ENCODE results near the gene SH3PXD2A. TPM values are rescaled to one million over a fixed set of nuclear protein-coding genes. Genes with fewer than 3 reads are reported as not detected.
A peak's percentile ranks its signal among the peaks of the same experiment; 100 is the strongest.

SH3PXD2A gene
- total and polyA plus RNA-seq, 3 experiments from 2014 or later, result 0.48 to 8.0 (median 7.7) TPM

GRCh38 chr10:103768345-103768744 lies 87.0 kb downstream of the SH3PXD2A start:
- H3K9me3 ChIP-seq (ENCODE audit: low read length), result no peaks in the 10 kb centered on the region
- H3K9me3 Mint-ChIP-seq, result no peaks in the 10 kb centered on the region
- CTCF ChIA-PET, result no interaction called here
- no peak overlapping the region for H3K4me3 Mint-ChIP-seq
- H3K4me1 ChIP-seq (ENCODE audit: insufficient read depth, low read length), result peaks cover 54% of the 10 kb centered on the region
- no peaks in the 10 kb centered on the region for H3K36me3 ChIP-seq (ENCODE audit: insufficient read depth, low read length)
- POLR2A ChIA-PET, result no interaction called here
- H3K27me3 Mint-ChIP-seq, result peaks cover 0 to 1% of the 10 kb centered on the region in 2 donors
- no peaks in the 10 kb centered on the region for H3K27me3 ChIP-seq (ENCODE audit: insufficient read depth, low read length, poor library complexity, severe bottlenecking)
- H3K27ac ChIP-seq (ENCODE audit: low read depth, low read length), result no peak overlapping the region
- H3K4me1 Mint-ChIP-seq, result peaks cover 45 to 64% (median 58%) of the 10 kb centered on the region in 3 donors
- H3K4me3 ChIP-seq (ENCODE audit: low read length), result no peak overlapping the region
- peak overlapping the region in 1 of 8 donors; percentile 47 for H3K27ac Mint-ChIP-seq
- peaks cover 0 to 2% (median 0%) of the 10 kb centered on the region in 3 donors for H3K36me3 Mint-ChIP-seq
- DNase-seq, result no peak

- H3K4me1 ChIP-seq (ENCODE audit: insufficient read depth, low read length), result peaks cover 56% of the 10 kb centered on the region
- H3K9me3 ChIP-seq (ENCODE audit: low read length), result no peaks in the 10 kb centered on the region
- Mint-ChIP-seq H3K9me3 (no peaks in the 10 kb centered on the region), H3K36me3 (peaks cover 0 to 2% (median 0%) of the 10 kb centered on the region in 3 donors), H3K4me1 (peaks cover 48 to 69% (median 62%) of the 10 kb centered on the region in 3 donors), H3K4me3 (no peak overlapping the region), H3K27me3 (peaks cover 0 to 1% of the 10 kb centered on the region in 2 donors), H3K27ac (peak overlapping the region in 2 of 8 donors; percentile 6 to 51)
- H3K27ac ChIP-seq (ENCODE audit: low read depth, low read length), result no peak overlapping the region
- H3K27me3 ChIP-seq (ENCODE audit: insufficient read depth, low read length, poor library complexity, severe bottlenecking), result no peaks in the 10 kb centered on the region
- no peak overlapping the region for H3K4me3 ChIP-seq (ENCODE audit: low read length)
- CTCF ChIA-PET, result no interaction called here
- no peaks in the 10 kb centered on the region for H3K36me3 ChIP-seq (ENCODE audit: insufficient read depth, low read length)
- DNase-seq, result no peak
- POLR2A ChIA-PET, result no interaction called here
These were observed 87.6 kb downstream of the SH3PXD2A start for GRCh38 chr10:103767756-103768155.

- DNase-seq, result no peak
- Mint-ChIP-seq H3K27me3 (peaks cover 0 to 1% of the 10 kb centered on the region in 2 donors), H3K9me3 (no peaks in the 10 kb centered on the region), H3K4me1 (peaks cover 42 to 62% (median 56%) of the 10 kb centered on the region in 3 donors), H3K36me3 (no peaks in the 10 kb centered on the region), H3K4me3 (no peak overlapping the region), H3K27ac (peak overlapping the region in 3 of 8 donors; percentile 29 to 75 (median 60))
- Histone ChIP-seq H3K4me1 (ENCODE audit: insufficient read depth, low read length) (peaks cover 56% of the 10 kb centered on the region), H3K36me3 (ENCODE audit: insufficient read depth, low read length) (no peaks in the 10 kb centered on the region), H3K27ac (ENCODE audit: low read depth, low read length) (no peak overlapping the region), H3K27me3 (ENCODE audit: insufficient read depth, low read length, poor library complexity, severe bottlenecking) (no peaks in the 10 kb centered on the region), H3K4me3 (ENCODE audit: low read length) (no peak overlapping the region), H3K9me3 (ENCODE audit: low read length) (no peaks in the 10 kb centered on the region)
- ChIA-PET POLR2A (interaction anchor here (0.5 kb wide), 1 partner anchor 10 kb away, joined by 4 read pairs; no protein-coding TSS in a partner anchor), CTCF (interaction anchor here (0.7 to 1.7 kb wide), 3 partner anchors 12 to 42 kb away, joined by 3 to 4 read pairs (median 4); no protein-coding TSS in a partner anchor)
These were observed 88.4 kb downstream of the SH3PXD2A start for GRCh38 chr10:103766751-103767505.

DNA sequence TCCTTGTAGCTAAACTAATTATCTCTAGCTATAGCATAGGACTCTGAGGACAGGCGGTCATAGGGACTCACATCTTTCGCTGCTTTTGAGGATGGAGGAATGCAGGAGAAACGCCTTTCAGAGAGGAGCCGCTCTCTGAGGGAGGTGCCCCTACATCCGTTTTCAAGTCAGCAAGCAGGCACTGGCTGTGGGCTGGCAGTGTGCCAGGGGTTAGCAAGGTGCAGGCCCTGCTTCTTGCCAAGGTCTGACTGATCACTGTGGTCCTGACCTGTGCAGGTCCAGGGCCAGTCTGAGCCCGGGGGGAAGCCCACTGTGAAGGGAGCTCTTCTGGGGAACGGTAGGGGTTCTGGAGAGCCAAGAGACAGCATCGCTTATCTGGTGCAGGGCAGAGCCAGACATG lies 89.4 kb downstream of the SH3PXD2A start:
- Mint-ChIP-seq H3K27ac (peak overlapping the region in 6 of 8 donors; percentile 43 to 88 (median 74)), H3K9me3 (no peaks in the 10 kb centered on the region), H3K27me3 (peaks cover 0 to 1% of the 10 kb centered on the region in 2 donors), H3K36me3 (no peaks in the 10 kb centered on the region), H3K4me3 (peak overlapping the region in 6 of 7 donors; percentile 59 to 87 (median 70)), H3K4me1 (peaks cover 38 to 54% (median 48%) of the 10 kb centered on the region in 3 donors)
- Histone ChIP-seq H3K27ac (ENCODE audit: low read depth, low read length) (no peak overlapping the region), H3K4me3 (ENCODE audit: low read length) (peak overlapping the region; percentile 3), H3K4me1 (ENCODE audit: insufficient read depth, low read length) (peaks cover 48% of the 10 kb centered on the region), H3K27me3 (ENCODE audit: insufficient read depth, low read length, poor library complexity, severe bottlenecking) (no peaks in the 10 kb centered on the region), H3K9me3 (ENCODE audit: low read length) (no peaks in the 10 kb centered on the region), H3K36me3 (ENCODE audit: insufficient read depth, low read length) (no peaks in the 10 kb centered on the region)
- DNase-seq, result peak; percentile 66 to 86 (median 75)
- CTCF ChIA-PET, result interaction anchor here (1.1 to 1.7 kb wide), 3 partner anchors 13 to 42 kb away, joined by 3 to 4 read pairs (median 3); no protein-coding TSS in a partner anchor
- POLR2A ChIA-PET, result interaction anchor here (0.5 to 1.0 kb wide), 3 partner anchors 11 to 145 kb away, joined by 3 to 5 read pairs (median 4); no protein-coding TSS in a partner anchor

GRCh38 chr10:103765168-103765567 lies 90.2 kb downstream of the SH3PXD2A start:
- Mint-ChIP-seq H3K9me3 (no peaks in the 10 kb centered on the region), H3K27me3 (peaks cover 0 to 1% of the 10 kb centered on the region in 2 donors), H3K27ac (peak overlapping the region in 5 of 8 donors; percentile 6 to 89 (median 73)), H3K4me1 (peaks cover 38 to 53% (median 48%) of the 10 kb centered on the region in 3 donors), H3K4me3 (peak overlapping the region in 6 of 7 donors; percentile 59 to 87 (median 70)), H3K36me3 (no peaks in the 10 kb centered on the region)
- no peaks in the 10 kb centered on the region for H3K27me3 ChIP-seq (ENCODE audit: insufficient read depth, low read length, poor library complexity, severe bottlenecking)
- ChIA-PET CTCF (interaction anchor here (1.1 to 2.0 kb wide), 3 partner anchors 12 to 35 kb away, joined by 3 to 5 read pairs (median 3); no protein-coding TSS in a partner anchor), POLR2A (interaction anchor here (1.0 kb wide), 1 partner anchor 17 kb away, joined by 5 read pairs; no protein-coding TSS in a partner anchor)
- peaks cover 48% of the 10 kb centered on the region for H3K4me1 ChIP-seq (ENCODE audit: insufficient read depth, low read length)
- H3K27ac ChIP-seq (ENCODE audit: low read depth, low read length), result no peak overlapping the region
- no peaks in the 10 kb centered on the region for H3K36me3 ChIP-seq (ENCODE audit: insufficient read depth, low read length)
- peak in 1 of 5 donors; percentile 9 for DNase-seq
- peak overlapping the region; percentile 3 for H3K4me3 ChIP-seq (ENCODE audit: low read length)
- H3K9me3 ChIP-seq (ENCODE audit: low read length), result no peaks in the 10 kb centered on the region

GRCh38 chr10:103764296-103765088 lies 90.9 kb downstream of the SH3PXD2A start:
- POLR2A ChIA-PET, result interaction anchor here (0.6 to 1.5 kb wide), 2 partner anchors 8 to 356 kb away, joined by 5 read pairs; no protein-coding TSS in a partner anchor
- no peaks in the 10 kb centered on the region for H3K9me3 ChIP-seq (ENCODE audit: low read length)
- no peaks in the 10 kb centered on the region for H3K36me3 ChIP-seq (ENCODE audit: insufficient read depth, low read length)
- Mint-ChIP-seq H3K9me3 (no peaks in the 10 kb centered on the region), H3K4me3 (peak overlapping the region in 6 of 7 donors; percentile 71 to 85 (median 74)), H3K36me3 (no peaks in the 10 kb centered on the region), H3K4me1 (peaks cover 38 to 56% (median 51%) of the 10 kb centered on the region in 3 donors), H3K27ac (peak overlapping the region in 6 of 8 donors; percentile 1 to 83 (median 74)), H3K27me3 (peaks cover 0 to 1% of the 10 kb centered on the region in 2 donors)
- peak overlapping the region; percentile 40 for H3K4me3 ChIP-seq (ENCODE audit: low read length)
- no peaks in the 10 kb centered on the region for H3K27me3 ChIP-seq (ENCODE audit: insufficient read depth, low read length, poor library complexity, severe bottlenecking)
- no peak overlapping the region for H3K27ac ChIP-seq (ENCODE audit: low read depth, low read length)
- no peak for DNase-seq
- H3K4me1 ChIP-seq (ENCODE audit: insufficient read depth, low read length), result peaks cover 55% of the 10 kb centered on the region
- CTCF ChIA-PET, result interaction anchor here (1.2 to 2.0 kb wide), 3 partner anchors 12 to 34 kb away, joined by 3 to 5 read pairs (median 5); no protein-coding TSS in a partner anchor

GRCh38 chr10:103763374-103764202 lies 91.8 kb downstream of the SH3PXD2A start:
- Histone ChIP-seq H3K36me3 (ENCODE audit: insufficient read depth, low read length) (no peaks in the 10 kb centered on the region), H3K27me3 (ENCODE audit: insufficient read depth, low read length, poor library complexity, severe bottlenecking) (no peaks in the 10 kb centered on the region), H3K27ac (ENCODE audit: low read depth, low read length) (no peak overlapping the region), H3K4me3 (ENCODE audit: low read length) (peak overlapping the region; percentile 40), H3K9me3 (ENCODE audit: low read length) (no peaks in the 10 kb centered on the region), H3K4me1 (ENCODE audit: insufficient read depth, low read length) (peaks cover 64% of the 10 kb centered on the region)
- H3K9me3 Mint-ChIP-seq, result no peaks in the 10 kb centered on the region
- H3K4me3 Mint-ChIP-seq, result peak overlapping the region in 6 of 7 donors; percentile 71 to 85 (median 74)
- no peak for DNase-seq
- peaks cover 0 to 1% of the 10 kb centered on the region in 2 donors for H3K27me3 Mint-ChIP-seq
- no peaks in the 10 kb centered on the region for H3K36me3 Mint-ChIP-seq
- CTCF ChIA-PET, result interaction anchor here (1.4 to 2.0 kb wide), 2 partner anchors 11 to 12 kb away, joined by 5 read pairs; no protein-coding TSS in a partner anchor
- peaks cover 45 to 58% (median 55%) of the 10 kb centered on the region in 3 donors for H3K4me1 Mint-ChIP-seq
- POLR2A ChIA-PET, result interaction anchor here (1.5 kb wide), 1 partner anchor 9 kb away, joined by 5 read pairs; no protein-coding TSS in a partner anchor
- H3K27ac Mint-ChIP-seq, result peak overlapping the region in 5 of 8 donors; percentile 62 to 83 (median 76)

Data from CD8-positive, alpha-beta memory T cell (primary cell).